Spinal cord (tissue), 10 donors: Measurements from ENCODE around the gene SH3BP4. TPM values are rescaled to one million over a fixed set of nuclear protein-coding genes. Genes with fewer than 3 reads are reported as not detected.
"Not testable (repeated sequence)": the region's sequence is repeated elsewhere in the genome, so short reads cannot be mapped to it uniquely, and the experiment has no call there.

Experiments used
- DNase-seq, 6 donors: peaks; one replicate each; pipeline versions ENCODE4 v3.0.0 to v3.0.0-alpha.2; 2013 to 2015; ENCODE audit warnings: low spot score in 6 of 6, low read depth in 4 of 6
- H3K27ac ChIP-seq: one replicate; pipeline ENCODE4 v1.5.1; 2013; ENCODE audit warnings: low read depth, low read length, control low read depth
- H3K27me3 ChIP-seq: one replicate; pipeline ENCODE4 v1.6.1; 2013; ENCODE audit warnings: low read length; ENCODE audit not compliant: control insufficient read depth, insufficient read depth
- H3K36me3 ChIP-seq: one replicate; pipeline ENCODE4 v1.6.1; 2013; ENCODE audit warnings: low read length; ENCODE audit not compliant: control insufficient read depth, insufficient read depth
- H3K4me1 ChIP-seq: one replicate; pipeline ENCODE4 v1.6.1; 2013; ENCODE audit warnings: low read length; ENCODE audit not compliant: control insufficient read depth, insufficient read depth
- H3K4me3 ChIP-seq: one replicate; pipeline ENCODE4 v1.5.1; 2013; ENCODE audit warnings: low read depth, low read length, control low read depth
- H3K9me3 ChIP-seq: one replicate; pipeline ENCODE4 v1.6.1; 2013; ENCODE audit warnings: low read length; ENCODE audit not compliant: control insufficient read depth, insufficient read depth
- WGBS: methylation state at CpG from one replicate; pipeline ENCODE4 v1.1.5; 2013; ENCODE audit warnings: missing lambda C conversion rate; ENCODE audit not compliant: insufficient coverage; 5-methylcytosine and 5-hydroxymethylcytosine counted together
- polyA plus RNA-seq, 2 donors: library from polyadenylated mRNA; unstranded; fragments of 120-200 nt; gene quantifications; one replicate each; pipeline ENCODE4 v1.2.1, GENCODE V29; 2013; ENCODE audit not compliant: insufficient read length in 2 of 2
- total RNA-seq, 2 donors: library from RNA; depleted of rRNA in 1 of 2; stranded (reverse); fragments of 120-200 nt in 1 of 2; fragments of >200 nt in 1 of 2; gene quantifications; one replicate each; pipeline versions ENCODE4 v1.2.3 to v1.2.4, GENCODE V29; 2013 to 2014
- donor health status: healthy.

Gene SH3BP4
- total and polyA plus RNA-seq, 4 donors, result 13.9 to 29.6 (median 27.0) TPM

GRCh38 chr2:235050980-235051351, 99.1 kb downstream of the SH3BP4 start:
- peaks cover 39% of the 10 kb centered on the region for H3K36me3 ChIP-seq
- peaks cover 31% of the 10 kb centered on the region for H3K4me1 ChIP-seq
- no peaks in the 10 kb centered on the region for H3K27me3 ChIP-seq
- H3K9me3 ChIP-seq, result no peaks in the 10 kb centered on the region
- DNase-seq, result peak in 5 of 6 donors; percentile 80 to 98 (median 86)
- WGBS, result 2% methylated on average over 7 of the region's 7 CpGs
- peak overlapping the region; percentile 42 for H3K27ac ChIP-seq
- no peak overlapping the region for H3K4me3 ChIP-seq

- Histone ChIP-seq H3K4me3 (no peak overlapping the region), H3K4me1 (peaks cover 31% of the 10 kb centered on the region), H3K9me3 (no peaks in the 10 kb centered on the region), H3K27ac (peak overlapping the region; percentile 42), H3K27me3 (no peaks in the 10 kb centered on the region), H3K36me3 (peaks cover 36% of the 10 kb centered on the region)
- WGBS, result 54% methylated on average over 10 of the region's 18 CpGs
- DNase-seq, result peak in 1 of 6 donors; percentile 49
These were observed 99.8 kb downstream of the SH3BP4 start for GRCh38 chr2:235051436-235052260.

GRCh38 chr2:235052514-235053354, 100.9 kb downstream of the SH3BP4 start:
- Histone ChIP-seq H3K36me3 (peaks cover 29% of the 10 kb centered on the region), H3K4me1 (peaks cover 31% of the 10 kb centered on the region), H3K9me3 (no peaks in the 10 kb centered on the region), H3K4me3 (no peak overlapping the region), H3K27ac (no peak overlapping the region), H3K27me3 (no peaks in the 10 kb centered on the region)
- 94% methylated on average over 22 of the region's 25 CpGs for WGBS
- peak in 1 of 6 donors; percentile 1 for DNase-seq

- H3K27ac ChIP-seq, result no peak overlapping the region
- H3K27me3 ChIP-seq, result no peaks in the 10 kb centered on the region
- 61% methylated on average over 7 of the region's 16 CpGs for WGBS
- DNase-seq, result peak in 1 of 6 donors; percentile 9
- H3K9me3 ChIP-seq, result no peaks in the 10 kb centered on the region
- peaks cover 25% of the 10 kb centered on the region for H3K4me1 ChIP-seq
- H3K36me3 ChIP-seq, result peaks cover 28% of the 10 kb centered on the region
- no peak overlapping the region for H3K4me3 ChIP-seq
These were observed 101.8 kb downstream of the SH3BP4 start for GRCh38 chr2:235053651-235054050.

GRCh38 chr2:235054475-235054874, 102.7 kb downstream of the SH3BP4 start:
- WGBS, result 42% methylated on average over 5 of the region's 5 CpGs
- Histone ChIP-seq H3K27me3 (no peaks in the 10 kb centered on the region), H3K27ac (no peak overlapping the region), H3K9me3 (no peaks in the 10 kb centered on the region), H3K36me3 (peaks cover 28% of the 10 kb centered on the region), H3K4me3 (no peak overlapping the region), H3K4me1 (peaks cover 25% of the 10 kb centered on the region)
- peak in 1 of 6 donors; percentile 63 for DNase-seq

- no peaks in the 10 kb centered on the region for H3K27me3 ChIP-seq
- peaks cover 25% of the 10 kb centered on the region for H3K4me1 ChIP-seq
- no peaks in the 10 kb centered on the region for H3K9me3 ChIP-seq
- H3K4me3 ChIP-seq, result no peak overlapping the region
- peaks cover 28% of the 10 kb centered on the region for H3K36me3 ChIP-seq
- peak in 1 of 6 donors; percentile 2 for DNase-seq
- no peak overlapping the region for H3K27ac ChIP-seq
- 87% methylated on average over 7 of the region's 7 CpGs for WGBS
These were observed 103.1 kb downstream of the SH3BP4 start for GRCh38 chr2:235054919-235055318.

- no peaks in the 10 kb centered on the region for H3K27me3 ChIP-seq
- H3K27ac ChIP-seq, result no peak overlapping the region
- peaks cover 28% of the 10 kb centered on the region for H3K36me3 ChIP-seq
- no peak for DNase-seq
- H3K4me3 ChIP-seq, result no peak overlapping the region
- WGBS, result 86% methylated on average over 12 of the region's 12 CpGs
- H3K9me3 ChIP-seq, result no peaks in the 10 kb centered on the region
- H3K4me1 ChIP-seq, result peaks cover 16% of the 10 kb centered on the region
These were observed 104.2 kb downstream of the SH3BP4 start for GRCh38 chr2:235055891-235056516.

- DNase-seq, result no peak
- no peak overlapping the region for H3K27ac ChIP-seq
- H3K4me3 ChIP-seq, result no peak overlapping the region
- 100% methylated on average over 4 of the region's 6 CpGs for WGBS
- peaks cover 9% of the 10 kb centered on the region for H3K4me1 ChIP-seq
- no peaks in the 10 kb centered on the region for H3K27me3 ChIP-seq
- no peaks in the 10 kb centered on the region for H3K9me3 ChIP-seq
- H3K36me3 ChIP-seq, result peaks cover 26% of the 10 kb centered on the region
These were observed 105.0 kb downstream of the SH3BP4 start for GRCh38 chr2:235056768-235057167.

GRCh38 chr2:235057616-235058015, 105.8 kb downstream of the SH3BP4 start:
- peaks cover 18% of the 10 kb centered on the region for H3K36me3 ChIP-seq
- H3K4me3 ChIP-seq, DNase-seq, H3K27me3 ChIP-seq, H3K4me1 ChIP-seq, H3K27ac ChIP-seq, H3K9me3 ChIP-seq: not testable (repeated sequence)
- WGBS, result no CpG with 5 or more reads among the region's 3 CpGs
